Fibroblast of mammary gland (primary cell): ENCODE measurements around the gene TRPM5.
A peak's percentile ranks its signal among the peaks of the same experiment; 100 is the strongest.

Experiments
- DNase-seq: peaks from one replicate; pipeline ENCODE4 v3.0.0-alpha.2; 2010; ENCODE audit warnings: low read depth
- H3K4me3 ChIP-seq: 2 replicates; pipeline ENCODE4 v1.5.1; 2011; ENCODE audit warnings: low read depth, mild to moderate bottlenecking, low read length, moderate library complexity; ENCODE audit not compliant: control insufficient read depth
- TF ChIP-seq, protein P1 (sequence below): conservative IDR thresholded peaks from 2 replicates; pipeline ENCODE4 v1.5.1; 2011; ENCODE audit warnings: low read depth, low read length, inconsistent platforms; ENCODE audit not compliant: control insufficient read depth, insufficient read depth

Gene TRPM5

DNA sequence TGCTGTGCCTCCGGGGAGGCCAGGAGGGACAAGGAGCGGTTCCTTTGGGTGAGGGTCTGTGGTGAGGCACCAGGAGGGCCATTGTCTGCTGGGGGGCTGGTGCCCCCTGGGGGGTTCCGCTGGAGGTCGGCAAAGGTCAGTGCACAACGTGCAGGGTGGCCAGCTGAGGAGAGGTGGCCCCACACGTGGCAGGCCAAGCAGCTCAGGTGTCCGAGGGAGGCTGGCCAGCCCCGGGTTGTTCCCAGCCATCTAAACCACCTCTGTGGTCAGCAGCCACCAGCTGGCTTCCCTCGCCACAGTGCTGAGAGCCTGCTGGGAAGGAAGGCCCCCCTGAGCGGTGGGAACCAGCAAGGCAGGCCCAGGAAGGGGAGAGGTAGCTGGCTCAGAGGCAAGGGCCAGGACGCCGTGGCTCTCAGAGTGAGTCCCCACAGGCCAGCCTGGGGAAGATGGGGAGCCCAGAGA is 39.5 kb downstream of the TRPM5 start:
- TF ChIP-seq, protein P1, sequence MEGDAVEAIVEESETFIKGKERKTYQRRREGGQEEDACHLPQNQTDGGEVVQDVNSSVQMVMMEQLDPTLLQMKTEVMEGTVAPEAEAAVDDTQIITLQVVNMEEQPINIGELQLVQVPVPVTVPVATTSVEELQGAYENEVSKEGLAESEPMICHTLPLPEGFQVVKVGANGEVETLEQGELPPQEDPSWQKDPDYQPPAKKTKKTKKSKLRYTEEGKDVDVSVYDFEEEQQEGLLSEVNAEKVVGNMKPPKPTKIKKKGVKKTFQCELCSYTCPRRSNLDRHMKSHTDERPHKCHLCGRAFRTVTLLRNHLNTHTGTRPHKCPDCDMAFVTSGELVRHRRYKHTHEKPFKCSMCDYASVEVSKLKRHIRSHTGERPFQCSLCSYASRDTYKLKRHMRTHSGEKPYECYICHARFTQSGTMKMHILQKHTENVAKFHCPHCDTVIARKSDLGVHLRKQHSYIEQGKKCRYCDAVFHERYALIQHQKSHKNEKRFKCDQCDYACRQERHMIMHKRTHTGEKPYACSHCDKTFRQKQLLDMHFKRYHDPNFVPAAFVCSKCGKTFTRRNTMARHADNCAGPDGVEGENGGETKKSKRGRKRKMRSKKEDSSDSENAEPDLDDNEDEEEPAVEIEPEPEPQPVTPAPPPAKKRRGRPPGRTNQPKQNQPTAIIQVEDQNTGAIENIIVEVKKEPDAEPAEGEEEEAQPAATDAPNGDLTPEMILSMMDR: no peak
- no peak for DNase-seq
- no peak overlapping the region for H3K4me3 ChIP-seq

DNA sequence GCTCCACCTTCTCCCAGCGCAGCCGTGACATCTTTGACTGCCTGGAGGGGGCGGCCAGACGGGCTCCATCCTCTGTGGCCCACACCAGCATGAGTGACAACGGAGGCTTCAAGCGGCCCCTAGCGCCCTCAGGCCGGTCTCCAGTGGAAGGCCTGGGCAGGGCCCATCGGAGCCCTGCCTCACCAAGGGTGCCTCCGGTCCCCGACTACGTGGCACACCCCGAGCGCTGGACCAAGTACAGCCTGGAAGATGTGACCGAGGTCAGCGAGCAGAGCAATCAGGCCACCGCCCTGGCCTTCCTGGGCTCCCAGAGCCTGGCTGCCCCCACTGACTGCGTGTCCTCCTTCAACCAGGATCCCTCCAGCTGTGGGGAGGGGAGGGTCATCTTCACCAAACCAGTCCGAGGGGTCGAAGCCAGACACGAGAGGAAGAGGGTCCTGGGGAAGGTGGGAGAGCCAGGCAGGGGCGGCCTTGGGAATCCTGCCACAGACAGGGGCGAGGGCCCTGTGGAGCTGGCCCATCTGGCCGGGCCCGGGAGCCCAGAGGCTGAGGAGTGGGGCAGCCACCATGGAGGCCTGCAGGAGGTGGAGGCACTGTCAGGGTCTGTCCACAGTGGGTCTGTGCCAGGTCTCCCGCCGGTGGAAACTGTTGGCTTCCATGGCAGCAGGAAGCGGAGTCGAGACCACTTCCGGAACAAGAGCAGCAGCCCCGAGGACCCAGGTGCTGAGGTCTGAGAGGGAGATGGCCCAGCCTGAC is 41.2 kb downstream of the TRPM5 start:
- no peak for DNase-seq
- H3K4me3 ChIP-seq: no peak overlapping the region
- TF ChIP-seq, protein P1: no peak

- TF ChIP-seq, protein P1: no peak
- DNase-seq: no peak
- peak overlapping the region; percentile 99 for H3K4me3 ChIP-seq
These were observed 42.2 kb downstream of the TRPM5 start for GRCh38 chr11:2402106-2402505.

GRCh38 chr11:2401436-2401984 is 42.8 kb downstream of the TRPM5 start:
- DNase-seq: no peak
- H3K4me3 ChIP-seq: peak overlapping the region; percentile 99
- TF ChIP-seq, protein P1: peak; percentile 4

DNA sequence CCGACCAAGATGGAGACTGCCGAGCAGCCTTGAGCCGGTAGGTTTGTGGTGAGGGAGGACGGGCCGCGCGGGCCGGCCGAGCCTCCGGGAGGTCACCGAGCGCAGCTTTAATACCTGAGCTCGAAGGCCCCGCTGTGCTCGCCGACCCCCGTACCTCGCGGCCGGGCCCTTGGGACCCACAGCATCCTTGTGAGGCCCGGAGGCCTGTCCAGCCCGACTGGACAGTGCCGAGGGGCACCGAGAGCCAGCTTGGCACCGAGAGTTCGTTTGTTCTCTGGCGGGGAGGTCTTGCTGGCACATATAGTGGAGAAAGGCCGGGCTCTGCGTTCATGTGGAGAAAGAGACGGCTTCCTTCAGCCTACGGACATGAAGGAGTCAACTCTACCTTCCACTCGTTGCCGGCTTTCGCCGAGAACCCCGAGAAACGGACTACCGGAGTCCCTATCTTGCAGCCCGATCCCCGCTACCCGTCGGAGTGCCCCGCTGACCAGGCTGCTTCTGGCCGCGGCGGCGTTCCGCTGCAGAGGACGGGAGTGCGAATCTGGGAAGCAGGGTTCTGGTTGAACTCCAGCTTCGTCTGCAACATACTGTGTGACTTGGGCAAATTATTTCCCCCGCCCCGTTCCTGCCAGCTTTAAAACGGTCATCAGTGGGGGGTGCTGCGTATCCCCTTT is 43.4 kb downstream of the TRPM5 start:
- TF ChIP-seq, protein P1: no peak
- no peak for DNase-seq
- peak overlapping the region; percentile 99 for H3K4me3 ChIP-seq

DNA sequence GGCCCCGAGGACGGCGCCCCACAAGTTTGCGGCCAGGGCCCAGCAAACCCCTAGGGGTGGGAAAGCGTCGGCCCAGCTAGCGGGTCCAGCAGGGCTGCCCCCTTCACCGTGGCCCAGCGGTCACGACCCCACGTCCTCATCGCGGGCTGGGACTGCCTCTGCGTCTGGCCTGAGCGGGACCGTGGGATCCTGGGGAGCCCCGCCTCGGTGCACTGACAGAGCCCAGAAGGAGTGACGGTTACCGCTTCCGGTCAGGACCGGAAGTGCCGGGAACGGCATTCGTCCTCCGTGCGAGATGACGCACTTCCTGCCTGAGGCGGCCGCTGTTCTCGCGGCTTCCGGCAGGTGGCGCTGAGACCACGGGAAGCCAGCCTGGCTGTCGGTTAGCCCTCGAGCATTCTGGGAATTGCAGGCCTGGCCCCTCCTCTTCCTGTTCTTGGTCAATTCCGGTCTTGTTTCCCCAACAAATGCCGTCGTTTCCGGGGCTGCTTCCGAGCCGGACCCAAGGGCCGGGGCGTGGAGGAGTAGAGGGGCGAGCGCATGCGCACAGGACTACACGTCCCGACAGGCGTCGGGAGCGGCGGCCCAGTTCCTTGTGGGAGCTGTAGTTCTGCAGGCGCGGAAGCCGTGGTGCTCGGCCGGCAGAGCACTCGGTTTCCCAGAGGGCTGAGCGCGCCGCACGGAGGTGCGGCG is 44.1 kb downstream of the TRPM5 start, which contains the start of gene TSSC4:
TSSC4 (plus strand) TSS at position 682 of the 693 bp plus-strand sequence. CDS start 1,884 bp downstream, outside the sequence.
- TF ChIP-seq, protein P1: peak; percentile 91
- H3K4me3 ChIP-seq: peak within 1 kb of the TSS; percentile 99
- DNase-seq: peak; percentile 100
